ENCODE measurements around the gene SMLR1.

SMLR1 gene

DNA sequence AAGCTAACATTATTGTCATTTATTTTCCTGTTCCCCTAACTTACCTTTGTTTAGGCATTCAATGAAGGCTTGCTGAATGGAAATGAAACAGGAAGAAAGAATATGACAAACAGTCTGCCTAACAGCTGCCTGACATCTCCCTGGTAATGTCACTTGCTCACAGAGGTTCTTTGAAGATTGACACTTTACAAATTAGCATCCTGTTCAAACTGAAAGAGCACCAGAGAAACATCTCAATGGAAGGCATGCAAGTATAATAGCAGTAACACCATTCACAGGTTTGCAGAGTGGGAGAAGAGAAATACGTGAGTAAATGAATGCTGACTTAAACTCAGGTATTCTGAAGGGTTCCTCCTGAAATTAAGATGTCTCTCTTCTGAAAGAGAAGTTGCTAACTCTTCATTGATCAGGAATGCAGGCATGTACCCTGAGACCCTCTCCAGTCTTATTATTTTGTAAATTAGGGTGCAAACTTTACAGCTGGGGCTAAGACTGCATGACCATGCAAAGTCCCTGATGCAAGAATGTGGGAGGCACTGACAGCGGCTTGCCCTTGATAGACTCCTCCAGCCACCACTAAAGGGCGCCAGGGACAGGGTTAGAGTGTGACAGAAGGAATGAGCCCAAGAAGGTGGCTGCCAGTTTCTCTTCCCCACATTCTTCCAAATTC, 1.3 kb upstream of the SMLR1 start:
- no peak for DNase-seq

GRCh38 chr6:130826442-130827246, 562 bp upstream of the SMLR1 start:
- DNase-seq, result no peak

DNA sequence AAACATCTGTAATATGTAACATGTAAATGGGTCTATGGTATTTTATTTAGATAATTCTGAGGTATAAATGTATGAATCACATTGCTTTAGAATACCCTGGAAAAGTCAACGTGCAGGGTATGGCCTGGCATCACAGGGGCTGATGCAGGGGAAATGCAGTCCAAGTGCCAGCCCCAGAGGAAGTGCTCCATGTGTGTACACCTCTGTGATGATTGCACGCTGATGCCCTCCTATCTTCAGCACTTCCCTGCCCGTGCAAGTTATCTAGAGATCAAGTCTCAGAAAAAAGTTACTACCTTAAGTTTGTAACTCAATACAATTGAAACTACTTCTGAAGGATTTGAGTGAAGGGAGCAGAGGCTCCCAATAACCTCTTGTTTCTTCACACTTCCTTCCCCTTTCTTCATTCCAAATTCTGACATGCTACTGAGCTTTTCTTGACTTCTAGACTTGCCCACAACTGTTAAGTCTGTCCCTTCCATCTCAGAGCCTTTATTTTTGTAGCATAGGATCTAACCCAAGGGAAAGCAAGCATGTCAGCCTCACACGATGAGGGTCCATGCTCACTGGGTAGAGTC, 2.2 kb downstream of the SMLR1 start:
- DNase-seq, result no peak

GRCh38 chr6:130831607-130832006, 4.4 kb downstream of the SMLR1 start:
- DNase-seq, result no peak

GRCh38 chr6:130833569-130833968, 6.4 kb downstream of the SMLR1 start:
- DNase-seq, result no peak

DNA sequence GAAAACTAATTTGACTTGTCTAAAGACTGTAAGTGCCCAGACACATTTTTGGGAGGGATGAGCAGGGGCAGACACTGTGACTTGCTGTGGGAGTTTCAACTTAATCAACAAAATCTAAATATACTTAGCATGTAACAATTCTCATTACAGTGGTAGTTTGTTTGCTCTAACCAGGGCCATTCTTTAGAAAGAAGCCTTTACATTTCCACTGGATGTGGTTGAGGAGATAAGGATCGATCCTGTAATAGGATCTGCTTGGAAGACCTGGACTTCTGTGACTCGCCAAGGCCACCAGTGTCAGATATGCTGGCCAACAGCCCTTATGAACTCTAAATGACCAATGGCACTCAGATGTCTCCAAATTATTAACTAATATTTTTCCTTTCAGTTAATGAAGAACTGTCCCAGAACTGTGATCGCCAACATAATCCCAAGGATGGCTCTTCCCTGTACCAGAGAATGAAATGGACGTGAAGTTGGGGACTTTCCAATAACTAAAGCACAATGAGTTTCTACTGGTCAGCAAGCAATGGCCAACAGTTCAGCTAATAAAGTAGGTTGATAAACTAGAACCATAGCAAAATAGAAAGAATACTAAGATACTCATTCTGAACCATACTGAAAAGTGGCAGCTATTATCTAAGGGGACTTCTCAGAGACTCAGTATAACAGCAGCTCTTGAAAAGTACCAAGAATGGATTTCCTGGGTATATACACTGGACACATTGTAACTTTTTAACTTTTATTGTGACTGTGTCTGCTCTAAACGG, 7.5 kb downstream of the SMLR1 start:
- no peak for DNase-seq

DNA sequence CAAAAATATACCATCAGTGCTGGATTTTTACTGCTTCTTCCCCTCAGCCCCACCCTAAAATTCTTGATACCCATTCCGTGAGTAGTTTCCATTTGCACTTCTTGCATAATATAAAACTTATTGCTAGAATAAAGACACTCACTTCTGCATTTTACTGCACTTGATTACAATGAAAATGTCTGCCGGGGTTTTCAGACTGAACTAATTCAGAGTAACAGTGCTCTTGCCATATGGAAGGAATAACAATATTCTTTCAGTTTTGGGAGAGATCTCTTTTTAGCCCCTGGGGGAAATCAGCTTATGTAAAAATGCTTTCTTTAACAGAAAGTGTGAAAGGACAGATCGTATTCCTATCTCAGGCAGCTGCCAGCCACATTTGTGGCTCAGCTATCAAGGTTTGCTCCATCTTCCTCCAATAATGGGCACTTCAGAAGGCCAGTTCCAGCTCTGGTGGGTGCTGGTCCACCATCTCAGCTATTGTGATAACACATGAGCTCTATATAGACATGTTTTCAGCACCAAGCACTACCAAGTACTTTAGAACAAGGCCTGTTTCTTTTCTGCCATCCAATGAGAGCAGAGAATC, 8.9 kb downstream of the SMLR1 start:
- DNase-seq, result no peak

- DNase-seq, result no peak
Measured at GRCh38 chr6:130837067-130837466, 9.9 kb downstream of the SMLR1 start.

DNA sequence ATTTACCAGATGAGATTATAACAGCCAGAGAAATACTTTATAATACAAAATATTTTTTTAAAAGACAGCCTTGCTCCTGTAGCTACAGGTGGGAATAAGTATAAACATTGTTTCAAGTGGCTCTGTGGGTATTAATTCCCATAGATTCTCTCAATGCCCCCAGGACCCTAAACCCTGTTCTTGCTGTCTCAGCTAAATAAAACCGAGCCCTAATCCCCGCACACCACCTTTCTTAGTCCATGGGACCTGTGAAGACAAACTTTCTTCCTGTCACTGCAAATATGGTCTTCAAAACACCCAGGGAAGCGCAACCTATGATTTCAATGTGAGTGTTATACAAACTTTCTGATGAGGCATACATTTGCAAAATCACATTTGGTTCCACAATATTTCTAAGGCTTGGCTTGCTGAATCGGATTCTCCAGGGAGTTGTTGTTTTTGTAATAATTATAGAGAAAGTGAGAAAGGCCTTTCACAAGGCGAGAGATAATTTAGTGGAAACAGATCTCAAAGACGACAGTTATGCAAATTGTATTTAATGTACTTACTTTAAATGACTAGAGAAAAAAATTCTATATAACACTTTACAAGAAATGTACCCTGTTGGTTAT, 11.1 kb downstream of the SMLR1 start:
- no peak for DNase-seq

DNA sequence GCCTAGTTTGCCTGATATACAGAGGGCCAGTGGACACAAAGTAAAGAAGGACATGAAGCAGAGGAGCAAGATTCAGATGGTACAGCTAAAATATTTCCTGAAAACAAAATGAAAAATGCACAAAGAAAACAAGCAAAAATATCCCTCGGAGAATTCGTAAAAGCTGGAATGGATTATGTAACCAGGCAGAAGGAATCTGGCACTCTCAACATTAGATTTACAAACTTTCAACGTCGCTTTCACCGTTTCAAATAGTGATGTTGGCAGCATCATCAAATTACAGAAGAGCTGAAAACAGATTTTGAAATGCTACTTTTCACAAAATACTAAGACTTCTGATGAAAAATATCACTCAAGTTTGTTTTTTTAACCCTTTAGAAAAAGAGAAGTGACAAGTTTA, 11.7 kb downstream of the SMLR1 start:
- no peak for DNase-seq

- no peak for DNase-seq
Measured at GRCh38 chr6:130839379-130839778, 12.2 kb downstream of the SMLR1 start.

DNA sequence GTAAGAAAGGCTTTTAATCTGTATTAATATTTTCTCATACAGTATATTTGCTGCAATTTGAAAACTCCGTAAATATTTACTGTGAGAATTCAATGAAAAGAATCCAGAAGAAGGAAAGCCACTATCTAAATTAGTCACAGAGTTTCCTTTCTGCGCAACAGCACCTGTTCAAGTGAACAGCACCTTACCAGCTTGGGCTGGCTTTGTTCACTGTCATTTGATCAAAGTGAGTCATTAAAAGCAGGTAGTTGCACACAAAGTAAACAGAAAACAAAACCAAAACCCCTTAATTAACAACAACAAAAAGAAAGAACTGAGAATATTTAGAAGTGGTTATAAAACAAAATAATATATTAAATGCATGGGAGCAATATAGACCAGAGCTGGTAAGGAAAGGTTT, 12.8 kb downstream of the SMLR1 start:
- DNase-seq, result no peak

DNA sequence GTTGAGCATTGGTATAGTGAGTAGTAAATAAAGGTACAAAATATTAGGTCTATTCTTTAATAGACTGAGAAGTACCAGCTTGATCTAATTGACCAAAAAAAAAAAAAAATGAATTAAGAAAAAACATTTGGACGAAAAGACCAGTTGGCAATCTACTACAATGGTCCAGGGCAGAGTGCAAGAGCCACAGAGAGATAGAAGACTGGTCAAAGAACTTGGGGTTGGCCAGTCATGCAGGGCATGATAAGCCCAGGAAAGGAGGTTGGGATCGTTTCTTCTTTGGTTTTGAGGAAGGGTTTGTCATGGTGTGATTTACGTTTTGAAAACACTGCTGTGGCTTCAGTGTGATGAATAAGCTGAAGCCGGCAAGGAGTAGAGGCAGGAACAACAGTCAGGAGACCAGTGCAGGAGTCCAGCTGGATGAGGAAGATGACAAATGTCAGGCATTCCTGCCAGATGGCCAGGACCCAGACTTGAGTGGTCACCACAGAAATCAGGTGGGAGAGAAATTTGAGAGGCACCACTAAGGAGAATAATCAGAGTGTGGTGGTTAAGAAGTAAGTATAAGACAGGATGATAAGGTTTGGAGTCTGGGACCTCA, 14.0 kb downstream of the SMLR1 start:
- DNase-seq, result no peak

- no peak for DNase-seq
Measured at GRCh38 chr6:130843575-130844320, 16.5 kb downstream of the SMLR1 start.

DNA sequence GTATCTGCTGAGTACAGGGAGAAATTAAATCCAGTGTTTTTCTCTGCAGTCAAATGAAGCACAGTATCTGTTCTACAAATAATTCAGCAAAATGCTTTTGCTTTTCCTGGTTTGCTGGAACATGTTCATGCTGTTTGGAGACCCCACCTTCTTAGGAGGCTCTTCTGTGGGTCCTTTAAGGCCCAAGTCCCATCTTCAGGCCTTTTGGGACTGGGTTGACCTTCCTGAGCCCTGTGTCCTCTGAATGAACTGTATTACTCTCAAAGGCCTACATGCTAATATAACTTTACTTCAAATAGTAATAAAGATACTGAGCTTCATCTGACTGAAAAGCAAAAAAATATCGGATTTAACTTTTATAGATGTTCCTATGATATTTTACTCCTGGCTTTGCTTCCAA, 19.3 kb downstream of the SMLR1 start:
- DNase-seq, result no peak

DNA sequence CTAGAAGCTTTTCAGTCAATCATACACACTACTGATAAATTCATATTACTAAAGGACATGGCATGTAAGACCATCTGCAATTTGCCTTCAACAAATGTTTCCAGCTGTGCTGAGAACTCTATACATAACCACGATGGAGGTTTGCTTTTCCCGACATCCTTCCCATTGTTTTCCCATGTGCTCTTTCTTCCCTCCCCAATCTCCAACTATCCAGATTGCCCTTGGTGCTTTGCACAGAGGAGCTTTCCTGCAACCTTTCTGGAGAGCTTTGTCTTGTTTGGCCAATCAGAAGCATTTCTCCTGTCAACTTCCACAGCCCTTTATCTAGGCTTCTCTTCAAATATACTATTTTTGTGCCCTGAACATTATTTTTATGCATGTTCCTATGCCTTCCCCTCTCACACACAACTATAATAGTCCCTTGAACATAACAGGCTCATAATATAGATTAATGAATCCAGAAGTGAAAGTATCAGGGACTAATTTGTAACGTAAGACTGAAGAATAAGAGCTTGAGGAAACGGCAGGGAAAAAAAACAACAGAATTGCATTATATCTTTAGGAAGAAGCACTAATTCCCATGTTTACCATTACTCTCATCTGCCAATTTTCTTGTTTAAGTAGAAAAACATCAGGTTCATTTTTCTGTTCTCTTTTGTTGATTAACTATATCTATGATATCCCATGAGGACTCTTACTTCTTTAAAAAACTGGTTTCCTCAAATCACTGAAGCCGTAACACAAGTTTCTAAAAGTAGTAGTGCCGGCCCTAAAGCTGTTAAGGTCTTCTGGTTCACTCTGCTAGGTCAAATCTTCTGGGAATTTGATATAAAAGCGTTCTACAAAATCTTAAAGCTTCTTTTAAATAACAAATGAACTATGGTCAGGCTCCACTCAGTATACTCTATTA, 20.1 kb downstream of the SMLR1 start:
- no peak for DNase-seq

DNA sequence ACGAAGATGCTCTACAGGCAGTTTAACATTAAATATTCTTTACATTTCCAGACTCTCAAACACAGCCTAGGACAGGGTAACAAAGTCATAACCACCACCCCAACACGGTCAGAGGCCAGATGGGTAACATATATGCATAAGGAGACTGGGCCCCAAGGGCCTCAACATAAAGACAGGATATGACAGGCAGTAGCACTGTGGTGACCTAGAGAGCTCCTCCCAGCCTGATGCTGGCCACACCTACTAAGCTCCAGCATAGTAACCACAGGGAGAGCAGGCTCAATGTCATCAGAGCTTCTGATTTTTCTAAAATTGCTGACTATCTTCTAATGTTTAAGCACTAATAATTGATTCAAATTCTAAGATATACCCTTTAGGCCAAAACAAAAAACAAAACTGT, 21.7 kb downstream of the SMLR1 start:
- no peak for DNase-seq

DNA sequence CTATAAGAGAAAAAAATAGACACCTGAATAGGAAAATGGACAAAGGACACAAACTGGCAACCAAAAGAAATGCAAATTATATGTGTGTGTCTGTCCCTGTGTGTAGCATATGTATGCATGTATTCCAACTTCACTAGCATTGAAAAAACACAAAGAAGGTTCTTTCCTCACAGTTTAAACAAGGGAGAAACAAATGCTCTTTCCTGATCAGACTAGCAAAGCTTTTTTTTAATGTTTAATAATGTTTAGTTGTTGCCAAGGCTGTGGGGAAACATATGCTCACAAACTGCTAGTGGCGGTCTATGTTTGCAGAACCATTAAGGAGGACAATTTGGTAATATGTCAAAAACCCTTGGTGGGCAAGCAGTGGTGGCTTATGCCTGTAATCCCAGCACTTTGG, 22.4 kb downstream of the SMLR1 start:
- no peak for DNase-seq

DNA sequence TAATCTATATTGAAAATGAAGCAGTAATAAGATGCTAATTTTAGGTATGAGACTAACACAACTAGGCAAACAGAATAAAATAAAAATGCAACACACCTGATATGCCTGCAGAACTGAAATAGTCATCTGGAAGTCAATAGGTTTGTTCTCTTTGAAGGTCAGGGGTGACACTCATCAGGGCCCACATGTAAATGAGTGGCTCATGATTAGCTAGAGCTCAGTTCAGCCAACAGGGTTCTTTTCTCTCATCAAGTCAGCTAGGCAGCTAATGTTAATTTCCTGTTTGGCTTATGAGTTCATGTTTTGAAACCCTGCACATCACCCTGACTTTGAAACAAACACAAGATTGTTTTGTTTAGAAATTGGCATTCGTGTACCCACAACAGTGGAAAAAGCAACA, 23.8 kb downstream of the SMLR1 start:
- no peak for DNase-seq

- no peak for DNase-seq
Measured at GRCh38 chr6:130852844-130853554, 25.8 kb downstream of the SMLR1 start.
